ENCODE data around the gene DLEC1. TPM values are rescaled to one million over a fixed set of nuclear protein-coding genes. Genes with fewer than 3 reads are reported as not detected.
A peak's percentile ranks its signal among the peaks of the same experiment; 100 is the strongest.

Gene DLEC1
- total RNA-seq, 1 experiment from 2014 or later, result 0.81 TPM

GRCh38 chr3:38136777-38137614 lies 98.0 kb downstream of the DLEC1 start, which contains the start of gene ACAA1:
TSS of gene ACAA1 (minus strand) at chr3:38137127. CDS start at chr3:38137035, 92 bp downstream.
- Mint-ChIP-seq H3K9me3 (no peaks in the 10 kb centered on the region), H3K27me3 (ENCODE audit: low read depth) (no peaks in the 10 kb centered on the region), H3K4me3 (peak within 1 kb of the TSS; percentile 88), H3K27ac (peak within 1 kb of the TSS; percentile 89), H3K36me3 (peaks cover 17% of the 10 kb centered on the region), H3K4me1 (peaks cover 37% of the 10 kb centered on the region)
- CTCF ChIA-PET, result interaction anchor here (0.6 to 2.6 kb wide), 16 partner anchors 14 to 518 kb away, joined by 3 to 24 read pairs (median 4); partner anchors contain the start of genes EXOG, OXSR1, PLCD1 and SLC22A14
- ATAC-seq (peak; percentile 93), DNase-seq (ENCODE audit: low spot score) (peak; percentile 100)
- POLR2A ChIA-PET, result interaction anchor here (0.6 to 2.1 kb wide), 12 partner anchors 8 to 1132 kb away, joined by 3 to 31 read pairs (median 4); partner anchors contain the start of genes OXSR1, PLCD1 and XYLB
- TF ChIP-seq ZNF138 (CRISPR knock-in tag; conservative IDR thresholded peaks at IDR 0.05), result no peak
- TF ChIP-seq IRF2 (CRISPR knock-in tag; IDR thresholded peaks at IDR 0.05; ENCODE audit: borderline replicate concordance, low read depth), result no peak
- no peak for TF ChIP-seq ELF4 (CRISPR knock-in tag; IDR thresholded peaks at IDR 0.05; ENCODE audit: low read depth)
- TF ChIP-seq PRRX2 (CRISPR knock-in tag; IDR thresholded peaks at IDR 0.05), result no peak
- no peak for TF ChIP-seq ATF2 (CRISPR knock-in tag; IDR thresholded peaks at IDR 0.05; ENCODE audit: borderline replicate concordance, low read depth)
- TF ChIP-seq, protein P1, sequence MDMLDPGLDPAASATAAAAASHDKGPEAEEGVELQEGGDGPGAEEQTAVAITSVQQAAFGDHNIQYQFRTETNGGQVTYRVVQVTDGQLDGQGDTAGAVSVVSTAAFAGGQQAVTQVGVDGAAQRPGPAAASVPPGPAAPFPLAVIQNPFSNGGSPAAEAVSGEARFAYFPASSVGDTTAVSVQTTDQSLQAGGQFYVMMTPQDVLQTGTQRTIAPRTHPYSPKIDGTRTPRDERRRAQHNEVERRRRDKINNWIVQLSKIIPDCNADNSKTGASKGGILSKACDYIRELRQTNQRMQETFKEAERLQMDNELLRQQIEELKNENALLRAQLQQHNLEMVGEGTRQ (CRISPR knock-in tag; IDR thresholded peaks at IDR 0.05), result no peak
- TF ChIP-seq, protein P2, sequence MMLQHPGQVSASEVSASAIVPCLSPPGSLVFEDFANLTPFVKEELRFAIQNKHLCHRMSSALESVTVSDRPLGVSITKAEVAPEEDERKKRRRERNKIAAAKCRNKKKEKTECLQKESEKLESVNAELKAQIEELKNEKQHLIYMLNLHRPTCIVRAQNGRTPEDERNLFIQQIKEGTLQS (CRISPR knock-in tag; conservative IDR thresholded peaks at IDR 0.05), result no peak
- TF ChIP-seq, protein P3, sequence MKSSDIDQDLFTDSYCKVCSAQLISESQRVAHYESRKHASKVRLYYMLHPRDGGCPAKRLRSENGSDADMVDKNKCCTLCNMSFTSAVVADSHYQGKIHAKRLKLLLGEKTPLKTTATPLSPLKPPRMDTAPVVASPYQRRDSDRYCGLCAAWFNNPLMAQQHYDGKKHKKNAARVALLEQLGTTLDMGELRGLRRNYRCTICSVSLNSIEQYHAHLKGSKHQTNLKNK (CRISPR knock-in tag; IDR thresholded peaks at IDR 0.05), result no peak
- TF ChIP-seq ZNF423 (CRISPR knock-in tag; IDR thresholded peaks at IDR 0.05), result no peak
- no peak for TF ChIP-seq NFE2L1 (CRISPR knock-in tag; IDR thresholded peaks at IDR 0.05)
- 0 out of 2 replicates have a peak, but pooled peaks have one; percentile 43 for TF ChIP-seq CREB1 (CRISPR knock-in tag; IDR thresholded peaks at IDR 0.05)
- TF ChIP-seq MYBL2 (CRISPR knock-in tag; IDR thresholded peaks at IDR 0.05), result no peak
- no peak for TF ChIP-seq TCF7 (CRISPR knock-in tag; IDR thresholded peaks at IDR 0.05; ENCODE audit: low read depth)
- TF ChIP-seq, protein P4, sequence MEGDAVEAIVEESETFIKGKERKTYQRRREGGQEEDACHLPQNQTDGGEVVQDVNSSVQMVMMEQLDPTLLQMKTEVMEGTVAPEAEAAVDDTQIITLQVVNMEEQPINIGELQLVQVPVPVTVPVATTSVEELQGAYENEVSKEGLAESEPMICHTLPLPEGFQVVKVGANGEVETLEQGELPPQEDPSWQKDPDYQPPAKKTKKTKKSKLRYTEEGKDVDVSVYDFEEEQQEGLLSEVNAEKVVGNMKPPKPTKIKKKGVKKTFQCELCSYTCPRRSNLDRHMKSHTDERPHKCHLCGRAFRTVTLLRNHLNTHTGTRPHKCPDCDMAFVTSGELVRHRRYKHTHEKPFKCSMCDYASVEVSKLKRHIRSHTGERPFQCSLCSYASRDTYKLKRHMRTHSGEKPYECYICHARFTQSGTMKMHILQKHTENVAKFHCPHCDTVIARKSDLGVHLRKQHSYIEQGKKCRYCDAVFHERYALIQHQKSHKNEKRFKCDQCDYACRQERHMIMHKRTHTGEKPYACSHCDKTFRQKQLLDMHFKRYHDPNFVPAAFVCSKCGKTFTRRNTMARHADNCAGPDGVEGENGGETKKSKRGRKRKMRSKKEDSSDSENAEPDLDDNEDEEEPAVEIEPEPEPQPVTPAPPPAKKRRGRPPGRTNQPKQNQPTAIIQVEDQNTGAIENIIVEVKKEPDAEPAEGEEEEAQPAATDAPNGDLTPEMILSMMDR (IDR thresholded peaks at IDR 0.05), result no peak
- 0 out of 2 replicates have a peak, but pooled peaks have one; percentile 21 for TF ChIP-seq FOXK1 (CRISPR knock-in tag; IDR thresholded peaks at IDR 0.05)
- TF ChIP-seq, protein P5, sequence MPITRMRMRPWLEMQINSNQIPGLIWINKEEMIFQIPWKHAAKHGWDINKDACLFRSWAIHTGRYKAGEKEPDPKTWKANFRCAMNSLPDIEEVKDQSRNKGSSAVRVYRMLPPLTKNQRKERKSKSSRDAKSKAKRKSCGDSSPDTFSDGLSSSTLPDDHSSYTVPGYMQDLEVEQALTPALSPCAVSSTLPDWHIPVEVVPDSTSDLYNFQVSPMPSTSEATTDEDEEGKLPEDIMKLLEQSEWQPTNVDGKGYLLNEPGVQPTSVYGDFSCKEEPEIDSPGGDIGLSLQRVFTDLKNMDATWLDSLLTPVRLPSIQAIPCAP (CRISPR knock-in tag; IDR thresholded peaks at IDR 0.05), result 0 out of 2 replicates have a peak, but pooled peaks have one; percentile 28
- peak; percentile 60; the same call in 1 of the 2 replicates for TF ChIP-seq HMGXB4 (CRISPR knock-in tag; IDR thresholded peaks at IDR 0.05)
- TF ChIP-seq, protein P6, sequence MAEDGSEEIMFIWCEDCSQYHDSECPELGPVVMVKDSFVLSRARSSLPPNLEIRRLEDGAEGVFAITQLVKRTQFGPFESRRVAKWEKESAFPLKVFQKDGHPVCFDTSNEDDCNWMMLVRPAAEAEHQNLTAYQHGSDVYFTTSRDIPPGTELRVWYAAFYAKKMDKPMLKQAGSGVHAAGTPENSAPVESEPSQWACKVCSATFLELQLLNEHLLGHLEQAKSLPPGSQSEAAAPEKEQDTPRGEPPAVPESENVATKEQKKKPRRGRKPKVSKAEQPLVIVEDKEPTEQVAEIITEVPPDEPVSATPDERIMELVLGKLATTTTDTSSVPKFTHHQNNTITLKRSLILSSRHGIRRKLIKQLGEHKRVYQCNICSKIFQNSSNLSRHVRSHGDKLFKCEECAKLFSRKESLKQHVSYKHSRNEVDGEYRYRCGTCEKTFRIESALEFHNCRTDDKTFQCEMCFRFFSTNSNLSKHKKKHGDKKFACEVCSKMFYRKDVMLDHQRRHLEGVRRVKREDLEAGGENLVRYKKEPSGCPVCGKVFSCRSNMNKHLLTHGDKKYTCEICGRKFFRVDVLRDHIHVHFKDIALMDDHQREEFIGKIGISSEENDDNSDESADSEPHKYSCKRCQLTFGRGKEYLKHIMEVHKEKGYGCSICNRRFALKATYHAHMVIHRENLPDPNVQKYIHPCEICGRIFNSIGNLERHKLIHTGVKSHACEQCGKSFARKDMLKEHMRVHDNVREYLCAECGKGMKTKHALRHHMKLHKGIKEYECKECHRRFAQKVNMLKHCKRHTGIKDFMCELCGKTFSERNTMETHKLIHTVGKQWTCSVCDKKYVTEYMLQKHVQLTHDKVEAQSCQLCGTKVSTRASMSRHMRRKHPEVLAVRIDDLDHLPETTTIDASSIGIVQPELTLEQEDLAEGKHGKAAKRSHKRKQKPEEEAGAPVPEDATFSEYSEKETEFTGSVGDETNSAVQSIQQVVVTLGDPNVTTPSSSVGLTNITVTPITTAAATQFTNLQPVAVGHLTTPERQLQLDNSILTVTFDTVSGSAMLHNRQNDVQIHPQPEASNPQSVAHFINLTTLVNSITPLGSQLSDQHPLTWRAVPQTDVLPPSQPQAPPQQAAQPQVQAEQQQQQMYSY (CRISPR knock-in tag; IDR thresholded peaks at IDR 0.05), result no peak
- TF ChIP-seq GTF2I (CRISPR knock-in tag; conservative IDR thresholded peaks at IDR 0.05), result no peak
- no peak for TF ChIP-seq GRHL2 (CRISPR knock-in tag; IDR thresholded peaks at IDR 0.05; ENCODE audit: insufficient replicate concordance, severe bottlenecking)
- TF ChIP-seq OVOL2 (CRISPR knock-in tag; IDR thresholded peaks at IDR 0.05; ENCODE audit: borderline replicate concordance), result no peak
- TF ChIP-seq, protein P7, sequence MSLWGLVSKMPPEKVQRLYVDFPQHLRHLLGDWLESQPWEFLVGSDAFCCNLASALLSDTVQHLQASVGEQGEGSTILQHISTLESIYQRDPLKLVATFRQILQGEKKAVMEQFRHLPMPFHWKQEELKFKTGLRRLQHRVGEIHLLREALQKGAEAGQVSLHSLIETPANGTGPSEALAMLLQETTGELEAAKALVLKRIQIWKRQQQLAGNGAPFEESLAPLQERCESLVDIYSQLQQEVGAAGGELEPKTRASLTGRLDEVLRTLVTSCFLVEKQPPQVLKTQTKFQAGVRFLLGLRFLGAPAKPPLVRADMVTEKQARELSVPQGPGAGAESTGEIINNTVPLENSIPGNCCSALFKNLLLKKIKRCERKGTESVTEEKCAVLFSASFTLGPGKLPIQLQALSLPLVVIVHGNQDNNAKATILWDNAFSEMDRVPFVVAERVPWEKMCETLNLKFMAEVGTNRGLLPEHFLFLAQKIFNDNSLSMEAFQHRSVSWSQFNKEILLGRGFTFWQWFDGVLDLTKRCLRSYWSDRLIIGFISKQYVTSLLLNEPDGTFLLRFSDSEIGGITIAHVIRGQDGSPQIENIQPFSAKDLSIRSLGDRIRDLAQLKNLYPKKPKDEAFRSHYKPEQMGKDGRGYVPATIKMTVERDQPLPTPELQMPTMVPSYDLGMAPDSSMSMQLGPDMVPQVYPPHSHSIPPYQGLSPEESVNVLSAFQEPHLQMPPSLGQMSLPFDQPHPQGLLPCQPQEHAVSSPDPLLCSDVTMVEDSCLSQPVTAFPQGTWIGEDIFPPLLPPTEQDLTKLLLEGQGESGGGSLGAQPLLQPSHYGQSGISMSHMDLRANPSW (CRISPR knock-in tag; conservative IDR thresholded peaks at IDR 0.05; ENCODE audit: low read depth), result no peak

Measured in WTC11 (cell line).